GM18517 (cell line): ENCODE data around the gene TSPOAP1.

Experiments
- ATAC-seq: cut with Tn5 transposase; IDR thresholded peaks from one replicate; pipeline ENCODE4 v1.9.1; 2021; ENCODE audit warnings: mild to moderate bottlenecking, moderate library complexity; ENCODE audit not compliant: unreplicated experiment

Gene TSPOAP1

DNA sequence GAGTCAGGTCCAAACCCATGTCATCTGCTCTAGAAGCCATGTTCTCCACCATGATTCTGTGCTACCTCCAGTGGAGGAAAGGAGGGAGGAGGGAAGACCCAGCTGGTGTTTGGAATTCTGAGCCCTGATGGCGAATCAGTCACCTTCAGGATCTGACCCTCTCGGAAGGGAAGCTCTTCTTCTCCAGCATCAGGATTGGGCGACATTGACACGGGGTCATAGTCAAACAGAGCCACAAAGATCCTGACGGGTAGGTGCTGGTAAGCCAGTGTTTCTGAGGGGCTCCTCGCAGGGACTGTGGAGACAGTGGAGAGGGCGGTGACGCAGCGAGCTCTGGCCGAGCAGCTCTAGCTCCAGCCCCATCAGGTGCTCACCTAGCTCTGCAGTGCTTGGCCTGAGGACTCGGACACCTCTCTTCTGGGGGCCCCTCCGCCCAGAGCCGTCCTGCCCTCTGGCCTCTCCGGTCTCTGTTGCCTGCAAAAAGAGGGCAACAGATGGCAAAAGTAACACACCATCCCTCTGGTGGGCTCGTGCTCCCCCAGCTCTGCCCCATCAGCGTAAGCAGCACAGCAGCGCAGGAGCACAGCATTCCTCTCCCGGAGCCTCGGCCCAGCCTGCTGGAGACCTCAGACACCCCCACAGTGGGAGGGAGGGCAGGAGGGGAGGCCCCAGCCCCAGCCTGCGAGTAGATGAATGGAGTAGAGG, 21.0 kb downstream of the TSPOAP1 start:
- ATAC-seq = no peak

DNA sequence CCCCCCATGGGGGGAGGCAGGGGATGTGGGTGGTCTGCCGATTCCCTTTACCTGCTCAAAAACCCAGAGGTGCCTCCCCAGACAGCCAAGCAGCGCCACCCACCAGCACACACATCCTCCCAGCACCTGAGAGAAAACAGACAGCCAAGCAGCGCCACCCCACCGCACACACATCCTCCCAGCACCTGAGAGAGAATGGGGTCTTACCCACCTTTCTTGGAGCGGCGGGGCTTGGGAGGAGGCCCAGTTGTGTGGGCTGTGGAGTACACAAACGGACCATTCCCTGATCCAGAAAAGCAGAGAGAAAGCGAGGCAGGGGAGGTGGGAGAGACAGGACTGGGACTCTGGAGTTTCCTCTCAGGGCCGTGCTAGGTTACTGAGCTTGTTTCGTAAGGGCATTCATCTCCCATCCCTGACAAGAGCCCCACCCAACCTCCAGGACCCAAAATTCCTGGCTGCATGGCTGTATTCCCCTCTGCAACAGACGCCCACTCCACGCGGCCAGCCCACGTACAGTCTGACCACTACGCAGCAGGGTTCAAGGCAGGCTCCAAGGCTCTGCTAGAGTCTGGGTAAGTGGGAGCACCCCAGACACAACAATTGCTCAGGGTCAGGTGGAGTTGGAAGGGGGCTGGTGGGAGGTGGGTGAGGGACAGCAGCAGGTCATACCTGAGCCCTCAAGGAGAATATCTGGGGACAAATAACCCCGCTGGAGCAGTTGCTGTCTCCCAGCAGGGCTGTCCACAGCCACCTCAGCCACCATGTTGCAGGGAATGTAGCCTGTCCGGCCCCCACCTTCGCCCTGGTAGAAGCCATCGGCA, 22.3 kb downstream of the TSPOAP1 start:
- no peak for ATAC-seq

GRCh38 chr17:58305626-58306025, 23.0 kb downstream of the TSPOAP1 start:
- no peak for ATAC-seq

DNA sequence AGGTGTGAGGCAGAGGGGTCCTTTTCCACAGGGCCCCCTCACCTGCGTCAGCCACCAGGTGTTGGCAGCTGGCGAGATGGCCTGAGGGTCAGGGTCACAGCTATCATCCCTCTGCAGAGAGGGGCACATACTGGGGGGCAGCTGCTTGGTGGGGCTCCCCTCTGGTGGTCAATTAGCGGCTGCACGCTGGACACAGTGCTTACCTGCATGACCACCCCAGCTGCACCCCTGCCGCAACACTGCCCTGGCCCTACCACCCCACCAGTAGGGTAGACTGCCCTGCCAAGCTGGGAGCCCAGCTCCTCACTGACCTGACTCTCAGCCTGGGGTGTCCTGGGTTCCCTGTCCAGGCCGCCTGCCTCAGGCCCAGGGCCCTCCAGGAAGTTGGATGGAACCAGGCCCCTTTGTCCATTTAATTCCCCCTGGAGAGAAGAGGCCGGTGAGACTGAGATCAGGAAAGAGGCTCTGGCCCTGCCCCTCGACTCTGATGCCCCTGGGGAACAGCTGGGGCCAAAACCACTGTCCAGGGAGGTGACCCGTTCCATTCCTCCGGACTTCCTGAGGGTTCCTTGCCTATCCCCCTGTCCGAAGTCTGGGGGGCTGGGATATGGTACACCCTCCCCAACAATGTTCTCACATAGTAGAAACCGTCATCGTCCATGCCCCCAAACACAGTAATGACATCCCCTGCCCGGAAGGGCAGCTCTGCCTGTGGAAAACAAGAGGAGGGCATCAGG, 23.7 kb downstream of the TSPOAP1 start:
- no peak for ATAC-seq

DNA sequence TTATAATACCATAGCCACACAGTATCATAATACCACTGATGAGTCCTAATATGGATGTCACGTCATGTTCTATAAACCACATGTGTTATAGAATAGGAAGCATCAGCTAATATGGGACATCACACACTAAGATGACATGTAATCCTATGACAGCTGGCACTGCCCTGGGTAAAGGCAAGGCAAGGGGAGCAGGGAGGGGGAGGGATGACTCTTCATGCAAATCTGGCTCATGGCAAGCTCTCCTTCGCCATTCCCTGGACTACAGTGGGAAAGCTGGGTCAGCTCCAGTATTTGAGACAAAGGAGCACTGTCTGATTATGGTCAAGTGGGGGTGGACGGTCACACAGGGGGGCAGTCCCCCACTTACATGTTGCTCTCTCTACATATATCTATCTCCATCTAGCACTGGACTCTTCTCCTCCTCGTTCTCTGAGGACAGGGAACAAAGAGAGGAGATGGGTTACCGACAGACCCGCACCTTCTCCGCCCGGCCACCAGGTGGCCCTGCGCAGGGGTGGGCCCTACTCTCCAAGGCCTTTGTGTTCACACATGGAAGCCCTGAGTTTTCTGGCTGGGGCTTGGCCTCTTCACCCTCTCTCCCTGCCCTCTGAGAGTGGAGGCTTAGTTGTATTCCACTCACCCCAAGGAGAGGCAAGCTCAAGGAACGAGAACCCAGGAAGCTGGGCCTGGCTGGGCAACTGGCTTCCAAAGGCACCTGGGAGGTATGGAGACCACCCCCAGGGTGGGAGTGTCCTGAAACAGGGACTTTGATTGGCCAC, 24.4 kb downstream of the TSPOAP1 start:
- no peak for ATAC-seq

DNA sequence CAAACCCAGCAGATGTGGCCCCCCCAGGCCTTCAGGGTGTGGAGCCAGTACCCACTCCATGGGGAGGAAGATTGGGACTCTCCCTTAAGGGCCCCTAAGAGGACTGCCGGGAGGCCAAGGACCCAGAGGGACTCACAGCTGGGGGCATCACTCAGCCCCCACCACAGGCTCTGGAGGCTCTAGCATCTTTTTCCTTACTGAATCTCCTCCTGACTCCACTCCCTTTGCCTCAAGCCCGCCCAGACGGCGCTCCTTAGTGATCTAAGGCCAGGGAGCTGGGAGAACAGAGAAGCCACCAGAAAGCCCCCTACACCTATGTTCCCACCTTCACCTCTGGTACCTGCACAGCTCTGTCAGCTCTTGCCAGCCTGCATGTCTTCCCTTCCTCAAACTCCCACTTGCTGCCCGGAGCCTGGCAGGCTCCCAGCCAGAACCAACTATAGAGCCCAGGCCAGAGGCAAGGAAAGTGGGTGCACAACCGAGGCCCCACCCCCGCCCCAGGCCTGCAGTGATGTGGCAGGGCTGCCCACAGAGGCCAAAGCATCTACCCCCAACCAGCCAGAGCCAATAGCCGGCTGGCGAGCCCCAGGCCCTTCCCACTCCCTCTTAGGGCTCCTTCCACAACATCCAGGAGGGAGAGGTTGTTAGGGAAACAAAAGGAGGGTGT, 25.5 kb downstream of the TSPOAP1 start:
- ATAC-seq = no peak

GRCh38 chr17:58302171-58302918, 26.2 kb downstream of the TSPOAP1 start:
- no peak for ATAC-seq

DNA sequence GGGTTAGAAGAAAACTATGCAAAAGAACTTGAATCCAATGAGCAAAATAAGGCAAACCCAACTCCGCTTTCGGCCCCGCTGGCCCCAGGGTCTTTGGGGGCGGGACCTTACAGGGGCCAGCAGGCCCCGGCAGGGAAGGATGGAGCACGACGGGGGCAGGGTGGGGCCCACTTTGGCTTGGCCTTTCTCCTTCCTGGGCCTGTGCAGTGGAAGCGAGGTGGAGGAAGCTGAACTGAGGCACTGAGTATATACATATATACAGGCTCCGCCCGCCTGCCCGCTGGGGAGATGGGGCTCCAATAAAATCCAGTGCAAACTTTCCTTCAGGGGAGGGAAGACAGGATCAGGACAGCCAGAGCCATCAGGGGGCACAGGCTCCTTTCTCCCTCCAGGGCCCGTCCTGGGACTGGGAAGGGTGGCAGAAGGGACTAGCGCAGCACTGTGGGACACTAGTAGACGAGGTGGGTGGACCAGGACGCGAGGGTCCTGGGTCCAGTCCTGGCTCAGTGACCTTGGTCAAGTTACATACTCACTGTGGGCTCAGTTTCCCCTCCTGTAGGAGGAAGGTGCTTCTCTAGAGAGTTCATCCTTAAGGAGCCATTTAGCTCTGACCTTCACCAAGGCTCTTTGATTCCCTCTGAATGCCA, 27.0 kb downstream of the TSPOAP1 start:
- no peak for ATAC-seq

DNA sequence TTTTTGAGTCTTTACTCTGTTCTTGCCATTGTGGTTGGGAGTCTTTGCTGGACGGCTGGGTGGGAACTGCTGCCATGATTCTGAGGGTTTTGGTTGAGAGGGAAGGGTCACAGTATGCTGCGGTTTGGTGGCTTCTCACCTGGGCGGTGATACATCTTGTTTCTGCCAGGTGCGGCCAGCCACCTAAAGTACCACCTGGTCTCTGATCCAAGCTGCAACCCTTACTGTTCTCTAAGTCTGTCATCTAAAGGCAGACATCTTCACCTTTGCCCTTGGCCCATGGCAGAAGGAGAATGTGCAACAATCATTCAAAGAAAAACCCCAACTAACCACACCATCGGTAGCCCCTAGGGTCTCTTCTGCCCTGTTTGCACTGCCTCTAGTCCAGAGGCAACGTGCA, 28.3 kb downstream of the TSPOAP1 start:
- no peak for ATAC-seq

GRCh38 chr17:58294034-58294433, 34.6 kb downstream of the TSPOAP1 start:
- ATAC-seq = no peak

- no peak for ATAC-seq
Measured at GRCh38 chr17:58291246-58291645, 37.3 kb downstream of the TSPOAP1 start.

DNA sequence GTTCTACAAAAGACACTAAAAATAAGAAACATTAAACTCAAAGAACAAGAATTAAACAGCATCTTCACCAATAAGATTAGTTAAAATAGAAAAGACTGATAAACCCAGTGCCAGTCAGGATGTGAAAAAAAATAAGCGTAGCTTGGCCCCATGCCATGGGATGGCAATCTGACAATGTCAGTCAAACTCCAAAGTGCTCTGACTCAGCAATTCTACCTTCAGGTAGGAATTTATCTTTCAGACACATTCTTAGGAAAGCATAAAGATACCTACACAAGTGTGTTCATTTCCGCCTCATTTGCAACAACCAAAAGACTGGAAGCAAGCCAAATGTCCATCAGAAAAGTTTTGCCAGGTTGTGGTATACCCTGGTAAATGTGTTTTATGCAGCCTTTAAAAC, 38.7 kb downstream of the TSPOAP1 start:
- no peak for ATAC-seq

DNA sequence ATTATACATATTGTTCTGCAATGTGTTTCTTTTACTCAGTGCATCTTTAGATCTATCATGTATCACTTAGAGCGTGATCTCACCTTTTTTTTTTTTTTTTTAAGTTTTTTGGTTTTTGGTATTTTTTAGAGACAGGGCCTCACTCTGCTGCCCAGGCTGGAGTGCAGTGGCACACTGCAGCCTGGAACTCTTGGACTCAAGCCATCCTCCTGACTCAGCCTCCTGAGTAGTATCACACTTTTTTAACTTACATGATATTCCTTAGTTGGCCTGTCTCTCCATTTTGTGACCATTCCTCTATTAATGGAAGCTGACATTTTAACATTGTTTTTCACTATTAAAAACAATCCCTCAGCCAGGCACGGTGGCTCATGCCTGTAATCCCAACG, 43.2 kb downstream of the TSPOAP1 start:
- no peak for ATAC-seq

DNA sequence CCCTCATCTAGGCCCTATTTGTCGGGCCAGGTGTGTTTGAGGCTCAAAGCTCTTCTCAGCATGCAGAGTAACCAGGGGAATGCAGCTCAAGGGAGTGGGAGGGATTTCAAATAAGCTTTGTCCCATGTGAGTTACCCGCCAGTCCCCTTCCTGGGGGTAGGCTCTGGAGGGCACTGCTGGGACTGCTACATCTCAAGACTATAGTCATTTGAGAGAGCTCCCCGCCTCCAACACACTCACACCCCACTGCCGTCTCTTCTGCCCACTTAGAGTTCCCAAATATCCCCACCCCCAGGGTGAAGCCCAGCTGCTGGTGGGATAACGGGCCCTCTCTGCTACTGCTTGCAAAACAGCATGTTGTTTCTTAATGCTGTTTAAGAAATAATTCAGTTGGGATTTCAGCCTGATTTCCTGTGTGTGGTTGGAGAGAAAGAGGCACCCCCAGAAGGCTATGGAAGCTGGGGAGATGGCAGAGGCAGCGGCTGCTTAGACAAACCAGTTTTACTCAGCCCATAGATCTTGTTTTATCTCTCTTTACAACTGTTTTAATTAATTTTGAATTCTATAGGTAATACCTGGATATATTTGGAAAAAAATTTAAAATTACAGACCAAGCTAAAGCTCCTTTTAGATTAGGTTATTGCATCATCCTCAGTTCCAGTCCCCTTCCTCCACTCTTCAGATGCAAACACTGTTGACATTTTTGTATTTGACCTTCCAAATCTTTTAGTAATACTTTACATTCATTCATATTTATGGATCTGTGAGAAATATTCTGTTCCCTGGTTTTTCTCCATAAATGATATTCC, 43.8 kb downstream of the TSPOAP1 start:
- ATAC-seq = no peak

DNA sequence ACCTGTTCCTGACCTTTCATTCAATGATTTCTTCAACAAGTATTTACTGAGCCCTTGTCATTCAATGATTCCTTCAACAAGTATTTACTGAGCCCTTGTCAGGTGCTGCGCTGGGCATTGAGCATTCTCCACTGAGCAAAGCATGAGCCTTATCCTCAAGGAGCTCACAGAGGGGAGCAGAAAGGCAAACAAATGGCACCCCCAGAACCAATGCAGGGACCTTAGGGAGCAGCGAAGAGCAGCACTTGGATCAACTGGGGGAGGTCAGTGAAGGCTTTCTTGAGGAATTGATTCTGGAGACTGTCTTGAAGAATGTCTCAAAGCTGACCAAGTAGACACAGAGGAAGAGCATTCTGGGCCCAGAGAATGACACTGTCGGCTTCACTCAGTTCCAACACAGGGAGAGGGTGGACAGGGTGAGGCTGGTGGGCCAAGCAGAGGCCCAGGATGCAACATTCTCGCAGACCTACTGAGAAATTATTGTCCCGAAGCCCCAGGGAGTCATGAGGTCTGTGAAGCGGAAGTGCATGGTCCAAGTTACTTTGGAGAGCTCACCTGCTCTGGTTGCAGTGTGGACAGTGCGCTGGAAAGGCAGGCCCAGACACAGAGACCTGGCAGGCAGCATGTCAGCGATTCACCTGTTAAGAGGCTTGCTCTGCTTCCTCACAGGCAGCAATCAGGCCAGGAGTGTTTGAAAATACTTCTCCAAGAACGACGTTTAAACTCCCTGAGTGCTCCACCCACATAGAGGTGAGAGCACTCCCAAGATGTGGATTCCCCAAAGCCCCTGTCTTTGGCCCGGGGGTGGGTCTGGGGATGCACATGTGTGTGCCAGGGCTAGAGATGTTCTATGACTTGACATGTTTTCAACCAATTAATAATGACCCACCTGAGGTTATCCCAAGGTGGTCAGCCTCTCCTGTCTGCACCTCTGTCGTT, 44.7 kb downstream of the TSPOAP1 start:
- ATAC-seq = no peak

DNA sequence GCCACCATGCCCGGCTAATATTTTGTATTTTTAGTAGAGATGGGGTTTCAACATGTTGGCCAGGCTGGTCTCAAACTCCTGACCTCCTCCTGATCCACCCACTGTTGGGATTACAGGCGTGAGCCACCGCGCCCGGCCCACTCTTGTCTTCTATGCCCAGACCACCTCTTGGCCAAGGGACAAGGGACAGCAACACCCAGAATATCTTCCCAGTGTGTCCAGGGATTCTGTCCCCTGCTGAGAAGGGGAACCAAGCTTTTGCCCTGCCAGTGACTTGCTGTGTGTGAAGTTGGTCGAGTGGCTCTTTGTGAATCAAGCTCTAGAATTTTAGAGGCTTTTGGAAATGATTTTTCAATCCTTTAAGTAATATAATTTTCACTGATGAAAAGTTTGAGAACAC, 46.2 kb downstream of the TSPOAP1 start:
- ATAC-seq = no peak

DNA sequence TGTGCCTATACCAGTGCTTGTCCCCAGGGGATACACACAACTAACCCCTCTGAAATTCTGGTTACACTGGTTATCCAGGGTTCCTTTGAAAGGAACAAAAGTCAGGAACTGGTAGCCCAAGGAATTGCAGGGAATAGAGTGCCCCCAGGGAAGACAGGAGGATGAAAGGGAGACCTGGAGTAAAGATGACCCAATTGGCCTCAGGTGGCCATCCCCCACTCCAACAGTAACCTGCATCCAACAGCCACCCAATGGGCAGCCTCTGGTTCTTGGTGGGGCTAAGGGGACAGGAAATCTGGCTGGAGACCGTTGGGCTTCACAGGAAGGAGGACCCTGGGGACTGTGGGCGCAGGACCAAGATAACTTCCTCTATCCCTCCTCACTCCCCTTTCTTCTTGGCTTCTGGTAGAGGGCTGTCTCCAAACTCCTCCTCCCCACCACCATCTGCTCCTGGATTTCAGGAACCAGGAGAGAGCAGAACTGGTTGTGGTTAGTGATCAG, 47.0 kb downstream of the TSPOAP1 start:
- no peak for ATAC-seq
